IPS-15b (cell line): Measurements from ENCODE around the gene CEACAM1.
"Not testable (repeated sequence)": the region's sequence is repeated elsewhere in the genome, so short reads cannot be mapped to it uniquely, and the experiment has no call there.

Source experiments
- H3K27me3 ChIP-seq: one replicate; pipeline ENCODE4 v1.6.1; 2013; ENCODE audit warnings: low read length; ENCODE audit not compliant: control insufficient read depth, insufficient read depth
- H3K36me3 ChIP-seq: one replicate; pipeline ENCODE4 v1.6.1; 2013; ENCODE audit warnings: low read length; ENCODE audit not compliant: control insufficient read depth, insufficient read depth
- H3K4me1 ChIP-seq: one replicate; pipeline ENCODE4 v1.6.1; 2013; ENCODE audit warnings: mild to moderate bottlenecking, low read length; ENCODE audit not compliant: control insufficient read depth, insufficient read depth
- H3K4me3 ChIP-seq: one replicate; pipeline ENCODE4 v1.5.1; 2013; ENCODE audit warnings: low read depth, low read length
- H3K9ac ChIP-seq: one replicate; pipeline ENCODE4 v1.6.1; 2013; ENCODE audit warnings: low read depth, mild to moderate bottlenecking, low read length
- H3K9me3 ChIP-seq: one replicate; pipeline ENCODE4 v1.6.1; 2013; ENCODE audit warnings: mild to moderate bottlenecking, low read length; ENCODE audit not compliant: control insufficient read depth, insufficient read depth

Gene CEACAM1

GRCh38 chr19:42524250-42524649 lies 4.0 kb downstream of the CEACAM1 start:
- peaks cover 9% of the 10 kb centered on the region for H3K4me1 ChIP-seq
- H3K9me3 ChIP-seq = no peaks in the 10 kb centered on the region
- H3K36me3 ChIP-seq = no peaks in the 10 kb centered on the region
- no peak overlapping the region for H3K4me3 ChIP-seq
- H3K9ac ChIP-seq = no peak overlapping the region
- H3K27me3 ChIP-seq = no peaks in the 10 kb centered on the region

GRCh38 chr19:42522262-42522661 lies 6.0 kb downstream of the CEACAM1 start:
- H3K4me1 ChIP-seq, H3K27me3 ChIP-seq, H3K9ac ChIP-seq, H3K4me3 ChIP-seq, H3K36me3 ChIP-seq, H3K9me3 ChIP-seq: not testable (repeated sequence)

- H3K4me1 ChIP-seq = no peaks in the 10 kb centered on the region
Measured at GRCh38 chr19:42521346-42522030, 6.8 kb downstream of the CEACAM1 start.

GRCh38 chr19:42519108-42519507 lies 9.2 kb downstream of the CEACAM1 start:
- Histone ChIP-seq H3K27me3 (no peaks in the 10 kb centered on the region), H3K9ac (no peak overlapping the region), H3K9me3 (no peaks in the 10 kb centered on the region), H3K4me3 (no peak overlapping the region), H3K4me1 (no peaks in the 10 kb centered on the region), H3K36me3 (no peaks in the 10 kb centered on the region)

More at GRCh38 chr19:42521346-42522030, 6.8 kb downstream of the CEACAM1 start:
- H3K9ac ChIP-seq = no peak overlapping the region
- no peaks in the 10 kb centered on the region for H3K36me3 ChIP-seq
- no peak overlapping the region for H3K4me3 ChIP-seq
- no peaks in the 10 kb centered on the region for H3K9me3 ChIP-seq
- H3K27me3 ChIP-seq = no peaks in the 10 kb centered on the region

- Histone ChIP-seq H3K4me1 (no peaks in the 10 kb centered on the region), H3K4me3 (no peak overlapping the region), H3K27me3 (no peaks in the 10 kb centered on the region), H3K36me3 (no peaks in the 10 kb centered on the region), H3K9ac (no peak overlapping the region), H3K9me3 (no peaks in the 10 kb centered on the region)
Measured at GRCh38 chr19:42516771-42517170, 11.5 kb downstream of the CEACAM1 start.

- H3K36me3 ChIP-seq = no peaks in the 10 kb centered on the region
- no peaks in the 10 kb centered on the region for H3K27me3 ChIP-seq
- no peaks in the 10 kb centered on the region for H3K9me3 ChIP-seq
- peaks cover 2% of the 10 kb centered on the region for H3K4me1 ChIP-seq
- H3K9ac ChIP-seq = no peak overlapping the region
- no peak overlapping the region for H3K4me3 ChIP-seq
Measured at GRCh38 chr19:42515241-42515832, 12.9 kb downstream of the CEACAM1 start.

- no peaks in the 10 kb centered on the region for H3K27me3 ChIP-seq
- H3K9ac ChIP-seq = no peak overlapping the region
- peaks cover 2% of the 10 kb centered on the region for H3K4me1 ChIP-seq
- H3K4me3 ChIP-seq = no peak overlapping the region
- no peaks in the 10 kb centered on the region for H3K9me3 ChIP-seq
- no peaks in the 10 kb centered on the region for H3K36me3 ChIP-seq
Measured at GRCh38 chr19:42514449-42514848, 13.8 kb downstream of the CEACAM1 start.

GRCh38 chr19:42512743-42513304 lies 15.5 kb downstream of the CEACAM1 start:
- H3K9me3 ChIP-seq = no peaks in the 10 kb centered on the region
- H3K27me3 ChIP-seq = no peaks in the 10 kb centered on the region
- no peak overlapping the region for H3K9ac ChIP-seq
- H3K4me1 ChIP-seq = peaks cover 2% of the 10 kb centered on the region
- no peak overlapping the region for H3K4me3 ChIP-seq
- no peaks in the 10 kb centered on the region for H3K36me3 ChIP-seq

GRCh38 chr19:42512130-42512636 lies 16.1 kb downstream of the CEACAM1 start:
- no peaks in the 10 kb centered on the region for H3K36me3 ChIP-seq
- no peaks in the 10 kb centered on the region for H3K27me3 ChIP-seq
- no peaks in the 10 kb centered on the region for H3K9me3 ChIP-seq
- H3K4me1 ChIP-seq = peaks cover 2% of the 10 kb centered on the region
- no peak overlapping the region for H3K4me3 ChIP-seq
- H3K9ac ChIP-seq = no peak overlapping the region

- no peaks in the 10 kb centered on the region for H3K36me3 ChIP-seq
- H3K9me3 ChIP-seq = no peaks in the 10 kb centered on the region
- no peak overlapping the region for H3K4me3 ChIP-seq
- no peak overlapping the region for H3K9ac ChIP-seq
- no peaks in the 10 kb centered on the region for H3K27me3 ChIP-seq
- peaks cover 3% of the 10 kb centered on the region for H3K4me1 ChIP-seq
Measured at GRCh38 chr19:42511340-42511739, 16.9 kb downstream of the CEACAM1 start.

- Histone ChIP-seq H3K4me1 (peaks cover 4% of the 10 kb centered on the region), H3K9ac (no peak overlapping the region), H3K27me3 (no peaks in the 10 kb centered on the region), H3K36me3 (no peaks in the 10 kb centered on the region), H3K4me3 (no peak overlapping the region), H3K9me3 (no peaks in the 10 kb centered on the region)
Measured at GRCh38 chr19:42508892-42509444, 19.3 kb downstream of the CEACAM1 start.

GRCh38 chr19:42505066-42505465 lies 23.2 kb downstream of the CEACAM1 start:
- Histone ChIP-seq H3K4me3 (no peak overlapping the region), H3K36me3 (no peaks in the 10 kb centered on the region), H3K9ac (no peak overlapping the region), H3K9me3 (no peaks in the 10 kb centered on the region), H3K4me1 (peaks cover 2% of the 10 kb centered on the region), H3K27me3 (no peaks in the 10 kb centered on the region)
